Stomach (tissue), 9 donors: ENCODE measurements around the gene MUC6. TPM values are rescaled to one million over a fixed set of nuclear protein-coding genes. Genes with fewer than 3 reads are reported as not detected.
"Not testable (repeated sequence)": the region's sequence is repeated elsewhere in the genome, so short reads cannot be mapped to it uniquely, and the experiment has no call there.

Experiments
- DNase-seq, 2 donors: peaks; one replicate each; pipeline versions ENCODE4 v3.0.0 to v3.0.0-alpha.2; 2013 to 2019
- H3K27ac ChIP-seq, 5 donors: fragments of 200-600 bp in 4 of 5; sonication (generic) in 4 of 5; one replicate each; pipeline ENCODE4 v1.5.1; 2013 to 2019; ENCODE audit warnings: mild to moderate bottlenecking in 1 of 5, moderate library complexity in 1 of 5
- H3K27me3 ChIP-seq, 3 donors: fragments of 200-600 bp; sonication (generic); one replicate each; pipeline ENCODE4 v1.5.1; 2017 to 2019; ENCODE audit warnings: mixed run types in 1 of 3
- H3K36me3 ChIP-seq, 4 donors: fragments of 200-600 bp; sonication (generic); 1 replicate in 3 of 4; 2 replicates in 1 of 4; pipeline ENCODE4 v1.5.1; 2016 to 2019
- H3K4me1 ChIP-seq, 4 donors: fragments of 200-600 bp; sonication (generic); one replicate each; pipeline ENCODE4 v1.5.1; 2016 to 2019
- H3K4me3 ChIP-seq, 4 donors: fragments of 200-600 bp; sonication (generic) in 3 of 4; one replicate each; pipeline ENCODE4 v1.5.1; 2016 to 2019; ENCODE audit warnings: mild to moderate bottlenecking in 1 of 4
- H3K9me3 ChIP-seq, 4 donors: fragments of 200-600 bp; sonication (generic); one replicate each; pipeline ENCODE4 v1.5.1; 2016 to 2019
- CTCF ChIP-seq, 7 experiments: fragments of 450-650 bp in 4 of 7; fragments of 200-600 bp in 3 of 7; sonication (generic) in 3 of 7; IDR thresholded peaks; one replicate each; pipeline ENCODE4 v1.5.1; 2016 to 2019; ENCODE audit warnings: antibody characterized with exemption in 7 of 7, control low read depth in 2 of 7, mild to moderate bottlenecking in 1 of 7
- EP300 ChIP-seq: sonication (generic); formaldehyde crosslinking; IDR thresholded peaks from one replicate; pipeline ENCODE4 v1.6.1; 2017; ENCODE audit warnings: antibody characterized with exemption
- POLR2A ChIP-seq, 4 donors: fragments of 450-650 bp; IDR thresholded peaks; one replicate each; pipeline ENCODE4 v1.6.1; 2016; ENCODE audit warnings: antibody characterized with exemption in 4 of 4, control low read depth in 2 of 4, mild to moderate bottlenecking in 1 of 4, moderate library complexity in 1 of 4
- POLR2AphosphoS5 ChIP-seq, 3 donors: sonication (generic); formaldehyde crosslinking; IDR thresholded peaks; one replicate each; pipeline ENCODE4 v1.6.1; 2016; ENCODE audit warnings: antibody characterized with exemption in 3 of 3
- WGBS, 5 donors: extraction: QIAGEN DNeasy Blood & Tissue Kit in 3 of 5; methylation state at CpG; one replicate each; pipeline versions ENCODE4 v1.1.5 to v1.1.7; 2013 to 2018; 5-methylcytosine and 5-hydroxymethylcytosine counted together
- intact Hi-C: fragments of 100-400 bp; cut with DNase I; formaldehyde crosslinking; loops from one replicate; pipeline ENCODE4 v1.15.1; 2023; ENCODE audit warnings: low total_unique reads
- polyA plus RNA-seq, 3 donors: library from polyadenylated mRNA; stranded (reverse); fragments of 200-250 nt; gene quantifications; one replicate each; pipeline ENCODE4 v1.2.3, GENCODE V29; 2013
- total RNA-seq, 5 donors: library from RNA; depleted of rRNA; stranded (reverse); fragments of >200 nt; gene quantifications; one replicate each; pipeline versions ENCODE4 v1.1.0 to v1.2.3, GENCODE V29; 2014 to 2016
- donor health status: healthy with polysubstance abuse.
- donor health status: Bipolar disorder and iron deficiency.
- donor health status: healthy.

The MUC6 gene
- total and polyA plus RNA-seq, 8 donors = 0.29 to 215 (median 108) TPM

GRCh38 chr11:978781-979180 is 57.7 kb downstream of the MUC6 start:
- 82 to 89% (median 83%) methylated on average over 15 to 16 of the region's 16 CpGs for whole genome bisulfite sequencing, 5 donors
- DNase-seq = no peak
- Histone ChIP-seq H3K4me1 (peaks cover 0 to 12% (median 7%) of the 10 kb centered on the region in 4 donors), H3K9me3 (no peaks in the 10 kb centered on the region), H3K4me3 (no peak overlapping the region), H3K27ac (no peak overlapping the region), H3K27me3 (no peaks in the 10 kb centered on the region), H3K36me3 (peaks cover 41 to 98% (median 93%) of the 10 kb centered on the region in 4 donors)
- intact Hi-C loops = no loop called here
- TF ChIP-seq POLR2A (IDR thresholded peaks at IDR 0.05) (no peak), CTCF (IDR thresholded peaks at IDR 0.05) (no peak), EP300 (no peak), POLR2AphosphoS5 (IDR thresholded peaks at IDR 0.05) (no peak)

- Histone ChIP-seq H3K27ac (no peak overlapping the region), H3K27me3 (no peaks in the 10 kb centered on the region), H3K4me1 (peaks cover 0 to 12% (median 7%) of the 10 kb centered on the region in 4 donors), H3K9me3 (no peaks in the 10 kb centered on the region), H3K4me3 (no peak overlapping the region), H3K36me3 (peaks cover 47 to 98% (median 95%) of the 10 kb centered on the region in 4 donors)
- TF ChIP-seq CTCF (IDR thresholded peaks at IDR 0.05) = no peak
- no peak for TF ChIP-seq POLR2AphosphoS5 (IDR thresholded peaks at IDR 0.05)
- TF ChIP-seq EP300 = no peak
- TF ChIP-seq POLR2A (IDR thresholded peaks at IDR 0.05) = no peak
- no peak for DNase-seq
- intact Hi-C loops = no loop called here
- WGBS, 5 donors = 87 to 94% (median 91%) methylated on average over 27 to 28 of the region's 28 CpGs
Measured at GRCh38 chr11:977830-978720, 58.4 kb downstream of the MUC6 start.

GRCh38 chr11:976431-977160 is 59.9 kb downstream of the MUC6 start:
- intact Hi-C loops = no loop called here
- no peak for DNase-seq
- Histone ChIP-seq H3K36me3 (peaks cover 55 to 98% (median 95%) of the 10 kb centered on the region in 4 donors), H3K9me3 (no peaks in the 10 kb centered on the region), H3K4me1 (peaks cover 0 to 12% (median 7%) of the 10 kb centered on the region in 4 donors), H3K4me3 (no peak overlapping the region), H3K27me3 (no peaks in the 10 kb centered on the region), H3K27ac (no peak overlapping the region)
- TF ChIP-seq POLR2AphosphoS5 (IDR thresholded peaks at IDR 0.05) (no peak), EP300 (no peak)
- 67 to 79% (median 72%) methylated on average over 21 to 26 of the region's 26 CpGs for WGBS, 5 donors

- DNase-seq = peak in 1 of 2 donors; percentile 59
- Histone ChIP-seq H3K27ac (no peak overlapping the region), H3K4me1 (peaks cover 0 to 6% (median 5%) of the 10 kb centered on the region in 4 donors), H3K9me3 (no peaks in the 10 kb centered on the region), H3K4me3 (no peak overlapping the region), H3K36me3 (peaks cover 55 to 98% (median 95%) of the 10 kb centered on the region in 4 donors), H3K27me3 (no peaks in the 10 kb centered on the region)
- TF ChIP-seq POLR2AphosphoS5 (IDR thresholded peaks at IDR 0.05) = no peak
- TF ChIP-seq CTCF (IDR thresholded peaks at IDR 0.05) = no peak
- no peak for TF ChIP-seq POLR2A (IDR thresholded peaks at IDR 0.05)
- TF ChIP-seq EP300 = no peak
- 60 to 80% (median 78%) methylated on average over 13 to 15 of the region's 15 CpGs for whole genome bisulfite sequencing, 5 donors
- intact Hi-C loops = no loop called here
Measured at GRCh38 chr11:975827-976226, 60.7 kb downstream of the MUC6 start.

DNA sequence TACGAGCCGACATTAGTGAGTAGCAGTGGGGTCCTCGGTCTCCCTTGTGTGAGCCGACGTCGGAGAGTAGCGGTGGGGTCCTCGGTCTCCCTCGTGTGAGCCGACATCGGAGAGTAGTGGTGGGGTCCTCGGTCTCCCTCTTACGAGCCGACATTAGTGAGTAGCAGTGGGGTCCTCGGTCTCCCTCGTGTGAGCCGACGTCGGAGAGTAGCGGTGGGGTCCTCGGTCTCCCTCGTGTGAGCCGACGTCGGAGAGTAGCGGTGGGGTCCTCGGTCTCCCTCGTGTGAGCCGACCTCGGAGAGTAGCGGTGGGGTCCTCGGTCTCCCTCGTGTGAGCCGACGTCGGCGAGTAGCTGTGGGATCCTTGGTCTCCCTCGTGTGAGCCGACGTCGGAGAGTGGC is 61.1 kb downstream of the MUC6 start:
- H3K27ac ChIP-seq, H3K4me1 ChIP-seq, H3K27me3 ChIP-seq, intact Hi-C loops, H3K4me3 ChIP-seq, DNase-seq, H3K9me3 ChIP-seq: not testable (repeated sequence)
- 87 to 95% (median 89%) methylated on average over 36 to 41 of the region's 41 CpGs for WGBS, 5 donors
- peaks cover 60 to 98% (median 95%) of the 10 kb centered on the region in 4 donors for H3K36me3 ChIP-seq
